ENCODE data around the gene ABHD16B. TPM values are rescaled to one million over a fixed set of nuclear protein-coding genes. Genes with fewer than 3 reads are reported as not detected.
A peak's percentile ranks its signal among the peaks of the same experiment; 100 is the strongest.
"Not testable (repeated sequence)": the region's sequence is repeated elsewhere in the genome, so short reads cannot be mapped to it uniquely, and the experiment has no call there.

ABHD16B gene
- total RNA-seq, 3 donors from 2014 or later = not detected

GRCh38 chr20:63863798-63864544 is 2.7 kb downstream of the ABHD16B start:
- DNase-seq = peak; percentile 88 to 96 (median 91)
- peak; percentile 43 for TF ChIP-seq CTCF (IDR thresholded peaks at IDR 0.05)
- peaks cover 22% of the 10 kb centered on the region for H3K4me1 ChIP-seq (ENCODE audit: low read depth)

GRCh38 chr20:63864545-63864977 is 3.3 kb downstream of the ABHD16B start:
- no peak for TF ChIP-seq CTCF (IDR thresholded peaks at IDR 0.05)
- intact Hi-C loops (cut with DNase I, micrococcal nuclease) = no loop called here

More at GRCh38 chr20:63863798-63864544, 2.7 kb downstream of the ABHD16B start:
- Histone ChIP-seq H3K36me3 (ENCODE audit: low read depth) (peaks cover 3% of the 10 kb centered on the region), H3K9me3 (no peaks in the 10 kb centered on the region), H3K4me3 (peak overlapping the region; percentile 81)
- intact Hi-C loops (cut with DNase I, micrococcal nuclease) = no loop called here
- peak; percentile 83 for ATAC-seq

GRCh38 chr20:63864978-63865640 is 3.8 kb downstream of the ABHD16B start, which contains the start of gene TPD52L2:
TPD52L2 (plus strand) TSS chr20:63865270; CDS start chr20:63865366, 96 bp downstream.
- intact Hi-C loops (cut with DNase I, micrococcal nuclease) = no loop called here
- no peaks in the 10 kb centered on the region for H3K9me3 ChIP-seq
- H3K4me3 ChIP-seq = peak within 1 kb of the TSS; percentile 81
- DNase-seq = peak; percentile 98 to 99 (median 99)
- peaks cover 22% of the 10 kb centered on the region for H3K4me1 ChIP-seq (ENCODE audit: low read depth)
- no peak for TF ChIP-seq CTCF (IDR thresholded peaks at IDR 0.05)
- H3K36me3 ChIP-seq (ENCODE audit: low read depth) = peaks cover 3% of the 10 kb centered on the region
- peak; percentile 88 for ATAC-seq

More at GRCh38 chr20:63864545-63864977, 3.3 kb downstream of the ABHD16B start:
- DNase-seq = no peak
- H3K9me3 ChIP-seq = no peaks in the 10 kb centered on the region
- peaks cover 22% of the 10 kb centered on the region for H3K4me1 ChIP-seq (ENCODE audit: low read depth)
- peaks cover 3% of the 10 kb centered on the region for H3K36me3 ChIP-seq (ENCODE audit: low read depth)
- no peak for ATAC-seq
- H3K4me3 ChIP-seq = peak overlapping the region; percentile 81

GRCh38 chr20:63867042-63867441 is 5.7 kb downstream of the ABHD16B start:
- DNase-seq; intact Hi-C loops (cut with DNase I, micrococcal nuclease); H3K4me3 ChIP-seq; ATAC-seq; H3K9me3 ChIP-seq; H3K36me3 ChIP-seq (ENCODE audit: low read depth): not testable (repeated sequence)
- H3K4me1 ChIP-seq (ENCODE audit: low read depth) = peaks cover 22% of the 10 kb centered on the region

- intact Hi-C loops (cut with DNase I, micrococcal nuclease) = no loop called here
- TF ChIP-seq CTCF (IDR thresholded peaks at IDR 0.05) = no peak
- Histone ChIP-seq H3K4me1 (ENCODE audit: low read depth) (peaks cover 21% of the 10 kb centered on the region), H3K36me3 (ENCODE audit: low read depth) (peaks cover 9% of the 10 kb centered on the region), H3K9me3 (no peaks in the 10 kb centered on the region), H3K4me3 (no peak overlapping the region)
- ATAC-seq (no peak), DNase-seq (no peak)
These were observed 7.0 kb downstream of the ABHD16B start for GRCh38 chr20:63868264-63868663.

GRCh38 chr20:63873477-63873971 is 12.2 kb downstream of the ABHD16B start:
- intact Hi-C loops (cut with DNase I, micrococcal nuclease) = no loop called here
- H3K9me3 ChIP-seq = no peaks in the 10 kb centered on the region
- TF ChIP-seq CTCF (IDR thresholded peaks at IDR 0.05) = no peak
- ATAC-seq (peak; percentile 75), DNase-seq (no peak)
- H3K36me3 ChIP-seq (ENCODE audit: low read depth) = peaks cover 14% of the 10 kb centered on the region
- no peak overlapping the region for H3K4me3 ChIP-seq
- no peaks in the 10 kb centered on the region for H3K4me1 ChIP-seq (ENCODE audit: low read depth)

- H3K9me3 ChIP-seq; DNase-seq; ATAC-seq; H3K4me1 ChIP-seq (ENCODE audit: low read depth); H3K4me3 ChIP-seq; intact Hi-C loops (cut with DNase I, micrococcal nuclease): not testable (repeated sequence)
- peaks cover 14% of the 10 kb centered on the region for H3K36me3 ChIP-seq (ENCODE audit: low read depth)
These were observed 12.9 kb downstream of the ABHD16B start for GRCh38 chr20:63874241-63874640.

Data from mucosa of descending colon (tissue), 3 donors.